SK-N-MC (cell line): ENCODE data around the gene B4GALT6.

Experiments
- DNase-seq: peaks from one replicate; pipeline ENCODE4 v3.0.0-alpha.2; 2011; ENCODE audit warnings: low read depth, low spot score
- H3K27ac ChIP-seq: fragments of 200-600 bp; sonication (generic); 2 replicates; pipeline ENCODE4 v1.5.1; 2016; ENCODE audit warnings: mixed run types
- H3K36me3 ChIP-seq: fragments of 200-600 bp; sonication (generic); 2 replicates; pipeline ENCODE4 v1.6.1; 2017; ENCODE audit warnings: antibody characterized with exemption, low read length, mixed read lengths; ENCODE audit not compliant: insufficient read depth
- H3K4me3 ChIP-seq: fragments of 200-600 bp; sonication (generic); 2 replicates; pipeline ENCODE4 v1.5.1; 2016
- H3K9ac ChIP-seq: fragments of 200-600 bp; sonication (generic); 2 replicates; pipeline ENCODE4 v1.8.0; 2017; ENCODE audit warnings: mixed run types, mixed read lengths; ENCODE audit not compliant: insufficient read length
- H3K9me3 ChIP-seq: fragments of 200-600 bp; sonication (generic); 2 replicates; pipeline ENCODE4 v1.6.1; 2017; ENCODE audit warnings: low read depth, mild to moderate bottlenecking, antibody characterized with exemption, low read length, moderate library complexity, mixed read lengths
- EZH2 ChIP-seq: fragments of 200-600 bp; sonication (generic); IDR thresholded peaks from one replicate; pipeline ENCODE4 v1.6.1; 2017; ENCODE audit warnings: antibody characterized with exemption
- FOXP2 ChIP-seq: optimal IDR thresholded peaks from 2 replicates; pipeline ENCODE3; 2011; ENCODE audit warnings: mild to moderate bottlenecking, moderate library complexity; ENCODE audit not compliant: insufficient read depth; ENCODE audit errors: extremely low read length, control extremely low read depth
- POLR2AphosphoS5 ChIP-seq: IDR thresholded peaks from 2 replicates; pipeline ENCODE4 v1.6.1; 2012; ENCODE audit warnings: mild to moderate bottlenecking, low read depth, low read length, borderline replicate concordance

Gene B4GALT6

DNA sequence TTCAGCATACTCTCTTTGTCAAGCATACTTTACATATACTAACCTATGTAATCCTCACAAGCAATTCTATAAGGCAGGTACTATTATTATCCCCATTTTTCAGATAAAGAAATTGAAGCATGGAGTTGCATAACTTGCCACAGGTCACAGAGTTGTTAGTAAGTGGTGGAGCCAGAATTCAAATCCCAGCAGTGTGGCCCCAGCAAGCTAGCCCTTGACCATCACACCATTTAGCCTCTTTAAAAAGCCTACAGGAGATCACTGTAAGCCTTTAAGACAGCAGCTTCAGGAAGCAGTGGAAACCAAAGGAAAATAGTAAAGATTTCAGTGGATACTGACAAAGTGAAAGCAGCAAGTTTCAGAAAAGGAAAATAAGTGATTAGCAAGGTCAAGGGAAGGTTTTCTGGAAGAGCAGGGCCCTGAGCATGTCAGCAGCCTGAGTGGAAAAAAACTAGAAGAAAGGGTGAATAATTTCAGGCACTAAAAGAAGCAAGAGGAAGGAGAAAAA lies 11.7 kb downstream of the B4GALT6 start:
- Histone ChIP-seq H3K9me3 (no peaks in the 10 kb centered on the region), H3K9ac (no peak overlapping the region), H3K27ac (no peak overlapping the region), H3K36me3 (no peaks in the 10 kb centered on the region), H3K4me3 (no peak overlapping the region)
- DNase-seq: no peak
- TF ChIP-seq POLR2AphosphoS5 (no peak), FOXP2 (no peak), EZH2 (no peak)

DNA sequence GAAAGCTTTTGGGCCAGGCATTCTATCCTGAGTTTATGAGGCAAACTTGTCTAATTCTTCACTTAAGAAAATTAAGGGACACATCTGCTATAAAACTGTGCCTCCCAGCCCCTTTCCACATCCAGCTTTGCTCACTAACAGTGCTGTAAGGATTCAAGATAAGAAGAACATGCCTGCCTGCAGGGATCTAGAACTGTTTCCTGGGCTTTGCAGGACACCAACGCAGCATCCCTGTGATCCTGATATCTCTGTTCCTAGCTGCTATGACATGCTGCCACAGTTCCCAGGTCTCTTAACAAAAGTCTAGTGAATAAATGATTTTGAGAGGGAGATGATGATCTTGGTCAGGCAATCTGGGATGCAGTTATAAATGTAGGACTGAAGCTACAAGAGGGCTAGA lies 12.4 kb downstream of the B4GALT6 start:
- no peak for DNase-seq

GRCh38 chr18:31669541-31669940 lies 14.8 kb downstream of the B4GALT6 start:
- Histone ChIP-seq H3K27ac (no peak overlapping the region), H3K9ac (no peak overlapping the region), H3K36me3 (no peaks in the 10 kb centered on the region), H3K4me3 (no peak overlapping the region), H3K9me3 (no peaks in the 10 kb centered on the region)
- no peak for TF ChIP-seq FOXP2
- no peak for TF ChIP-seq EZH2
- no peak for TF ChIP-seq POLR2AphosphoS5
- DNase-seq: no peak

More for the DNA sequence above, 12.4 kb downstream of the B4GALT6 start:
- Histone ChIP-seq H3K9ac (no peak overlapping the region), H3K27ac (no peak overlapping the region), H3K9me3 (no peaks in the 10 kb centered on the region), H3K36me3 (no peaks in the 10 kb centered on the region), H3K4me3 (no peak overlapping the region)
- TF ChIP-seq FOXP2 (no peak), EZH2 (no peak), POLR2AphosphoS5 (no peak)

DNA sequence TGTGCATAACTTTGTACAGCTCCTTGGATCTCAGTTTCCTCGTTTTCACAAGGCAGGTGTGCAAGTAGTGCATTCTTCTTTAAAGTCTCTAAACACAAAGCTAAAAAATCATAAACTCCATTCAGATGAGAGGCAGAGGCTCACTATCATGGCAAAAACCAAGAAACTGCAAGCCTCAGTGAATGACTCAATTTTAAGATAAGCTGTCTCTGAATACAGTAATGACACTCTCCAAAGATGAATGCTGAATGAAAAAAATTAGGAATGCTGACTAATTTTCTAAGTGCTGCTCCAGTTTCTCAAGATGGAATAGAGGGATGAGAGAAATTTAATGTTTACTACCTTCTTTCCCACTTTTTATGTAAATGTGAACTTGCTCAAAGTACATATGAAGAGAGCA lies 17.2 kb downstream of the B4GALT6 start:
- Histone ChIP-seq H3K9me3 (no peaks in the 10 kb centered on the region), H3K4me3 (no peak overlapping the region), H3K9ac (no peak overlapping the region), H3K27ac (no peak overlapping the region), H3K36me3 (no peaks in the 10 kb centered on the region)
- DNase-seq: no peak
- TF ChIP-seq FOXP2 (no peak), POLR2AphosphoS5 (no peak), EZH2 (no peak)

- no peak overlapping the region for H3K27ac ChIP-seq
- DNase-seq: no peak
- no peak overlapping the region for H3K9ac ChIP-seq
- H3K36me3 ChIP-seq: no peaks in the 10 kb centered on the region
- no peaks in the 10 kb centered on the region for H3K9me3 ChIP-seq
- H3K4me3 ChIP-seq: no peak overlapping the region
- TF ChIP-seq FOXP2 (no peak), POLR2AphosphoS5 (no peak), EZH2 (no peak)
Observed at GRCh38 chr18:31666055-31666454, 18.3 kb downstream of the B4GALT6 start.

- Histone ChIP-seq H3K36me3 (no peaks in the 10 kb centered on the region), H3K9me3 (no peaks in the 10 kb centered on the region), H3K9ac (no peak overlapping the region), H3K27ac (no peak overlapping the region), H3K4me3 (no peak overlapping the region)
- TF ChIP-seq EZH2 (no peak), POLR2AphosphoS5 (no peak), FOXP2 (no peak)
- DNase-seq: no peak
Observed at GRCh38 chr18:31664101-31664500, 20.3 kb downstream of the B4GALT6 start.

DNA sequence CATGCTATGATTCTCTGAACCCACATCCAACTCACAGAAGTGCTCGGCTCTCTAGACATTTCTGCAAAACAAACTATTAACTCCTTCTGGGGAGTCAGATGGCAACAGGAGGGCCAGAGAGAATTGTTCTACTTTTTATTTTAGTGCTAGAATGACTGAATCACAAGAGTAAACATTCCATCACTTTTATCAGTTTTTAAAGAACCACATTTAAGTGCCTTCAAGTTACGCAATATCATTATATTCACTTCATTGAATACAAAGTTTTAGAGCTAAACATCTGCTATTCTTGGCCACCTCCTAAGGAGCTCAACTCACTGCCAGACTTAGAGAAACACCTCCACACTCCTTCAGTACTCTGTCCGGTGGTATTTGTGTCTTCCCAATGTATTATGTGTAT lies 22.4 kb downstream of the B4GALT6 start:
- no peaks in the 10 kb centered on the region for H3K36me3 ChIP-seq
- H3K4me3 ChIP-seq: no peak overlapping the region
- DNase-seq: no peak
- no peaks in the 10 kb centered on the region for H3K9me3 ChIP-seq
- no peak for TF ChIP-seq EZH2
- TF ChIP-seq FOXP2: no peak
- TF ChIP-seq POLR2AphosphoS5: no peak
- no peak overlapping the region for H3K9ac ChIP-seq
- H3K27ac ChIP-seq: no peak overlapping the region

- Histone ChIP-seq H3K36me3 (no peaks in the 10 kb centered on the region), H3K4me3 (no peak overlapping the region), H3K27ac (no peak overlapping the region), H3K9ac (no peak overlapping the region), H3K9me3 (no peaks in the 10 kb centered on the region)
- DNase-seq: no peak
- no peak for TF ChIP-seq POLR2AphosphoS5
- no peak for TF ChIP-seq FOXP2
- no peak for TF ChIP-seq EZH2
Observed at GRCh38 chr18:31660763-31661162, 23.6 kb downstream of the B4GALT6 start.

GRCh38 chr18:31659576-31660177 lies 24.7 kb downstream of the B4GALT6 start:
- no peaks in the 10 kb centered on the region for H3K9me3 ChIP-seq
- TF ChIP-seq EZH2 (no peak), FOXP2 (no peak), POLR2AphosphoS5 (no peak)
- no peak overlapping the region for H3K27ac ChIP-seq
- no peaks in the 10 kb centered on the region for H3K36me3 ChIP-seq
- no peak for DNase-seq
- no peak overlapping the region for H3K9ac ChIP-seq
- H3K4me3 ChIP-seq: no peak overlapping the region
